K562 (cell line): ENCODE data around the gene TRMT112.
A peak's percentile ranks its signal among the peaks of the same experiment; 100 is the strongest.

Experiments
- CBX8 ChIP-seq: fragments of 200-600 bp; sonication (generic); IDR thresholded peaks from 2 replicates; pipeline ENCODE4 v1.6.1; 2012; ENCODE audit warnings: borderline replicate concordance, mixed run types, low read depth, mild to moderate bottlenecking, moderate library complexity, mixed read lengths, low read length, control low read depth, inconsistent platforms; ENCODE audit not compliant: poor library complexity, severe bottlenecking; ENCODE audit errors: extremely low read depth
- CEBPB ChIP-seq: fragments of 450-650 bp; IDR thresholded peaks from 2 replicates; pipeline ENCODE4 v1.6.1; 2016; ENCODE audit warnings: missing genetic modification characterization, missing compliant biosample characterization
- CTCF ChIP-seq, 3 experiments: IDR thresholded peaks in 2 of 3; conservative IDR thresholded peaks in 1 of 3; 2 replicates each; pipeline ENCODE4 v1.5.1; 2011 to 2012; ENCODE audit warnings: low read length in 3 of 3, mild to moderate bottlenecking in 3 of 3, control low read depth in 2 of 3, improper control_type of control experiment in 1 of 3, inconsistent platforms in 1 of 3, low read depth in 1 of 3, mixed read lengths in 1 of 3, moderate library complexity in 1 of 3; ENCODE audit not compliant: insufficient read depth in 2 of 3
- MIER1 ChIP-seq: fragments of 450-650 bp; IDR thresholded peaks from 2 replicates; pipeline ENCODE4 v1.6.1; 2016; ENCODE audit warnings: antibody characterized with exemption, mild to moderate bottlenecking, low read depth
- YY1 ChIP-seq, 3 experiments: IDR thresholded peaks; 2 replicates each; pipeline ENCODE4 v1.6.1; 2011; ENCODE audit warnings: low read length in 2 of 3, mild to moderate bottlenecking in 2 of 3, moderate library complexity in 2 of 3, borderline replicate concordance in 1 of 3, control low read depth in 1 of 3, low read depth in 1 of 3; ENCODE audit not compliant: insufficient read depth in 3 of 3, insufficient replicate concordance in 2 of 3, control insufficient read depth in 1 of 3, insufficient read length in 1 of 3; ENCODE audit errors: extremely low read depth in 1 of 3
- ZNF586 ChIP-seq: fragments of 450-650 bp; formaldehyde crosslinking; conservative IDR thresholded peaks from 2 replicates; pipeline ENCODE4 v1.4.0; 2020; ENCODE audit warnings: mild to moderate bottlenecking, moderate library complexity

- TF ChIP-seq ZNF586 (no peak), CEBPB (tag) (no peak), CTCF (IDR thresholded peaks at IDR 0.05 in 2 of 3, conservative IDR thresholded peaks at IDR 0.05 in 1 of 3; ENCODE audit: insufficient read depth in 2 of 3, low read depth in 1 of 3, low read length in 3 of 3) (no peak), MIER1 (no peak), CBX8 (no peak), YY1 (IDR thresholded peaks at IDR 0.05; ENCODE audit: borderline replicate concordance in 1 of 3, control insufficient read depth in 1 of 3, extremely low read depth in 1 of 3, insufficient read depth in 3 of 3, insufficient read length in 1 of 3, insufficient replicate concordance in 2 of 3, low read depth in 1 of 3, low read length in 2 of 3) (peak in 2 of 3 experiments; percentile 4 to 35)
Measured at GRCh38 chr11:64268893-64269539, 48.3 kb downstream of the TRMT112 start.
